Peyer's patch (tissue), 4 donors: ENCODE results near the gene ARHGEF19.
A peak's percentile ranks its signal among the peaks of the same experiment; 100 is the strongest.

ENCODE experiments used
- POLR2A ChIP-seq, 2 donors: fragments of 450-650 bp; IDR thresholded peaks; one replicate each; pipeline ENCODE4 v1.5.1; 2017; ENCODE audit warnings: antibody characterized with exemption in 2 of 2, mild to moderate bottlenecking in 2 of 2, moderate library complexity in 2 of 2
- TF ChIP-seq, protein P1 (sequence below), 6 experiments: fragments of 450-650 bp in 4 of 6; fragments of 200-600 bp in 2 of 6; sonication (generic) in 1 of 6; IDR thresholded peaks; one replicate each; pipeline ENCODE4 v1.5.1; 2017 to 2019; ENCODE audit warnings: antibody characterized with exemption in 6 of 6, mild to moderate bottlenecking in 3 of 6, moderate library complexity in 1 of 6

DNA sequence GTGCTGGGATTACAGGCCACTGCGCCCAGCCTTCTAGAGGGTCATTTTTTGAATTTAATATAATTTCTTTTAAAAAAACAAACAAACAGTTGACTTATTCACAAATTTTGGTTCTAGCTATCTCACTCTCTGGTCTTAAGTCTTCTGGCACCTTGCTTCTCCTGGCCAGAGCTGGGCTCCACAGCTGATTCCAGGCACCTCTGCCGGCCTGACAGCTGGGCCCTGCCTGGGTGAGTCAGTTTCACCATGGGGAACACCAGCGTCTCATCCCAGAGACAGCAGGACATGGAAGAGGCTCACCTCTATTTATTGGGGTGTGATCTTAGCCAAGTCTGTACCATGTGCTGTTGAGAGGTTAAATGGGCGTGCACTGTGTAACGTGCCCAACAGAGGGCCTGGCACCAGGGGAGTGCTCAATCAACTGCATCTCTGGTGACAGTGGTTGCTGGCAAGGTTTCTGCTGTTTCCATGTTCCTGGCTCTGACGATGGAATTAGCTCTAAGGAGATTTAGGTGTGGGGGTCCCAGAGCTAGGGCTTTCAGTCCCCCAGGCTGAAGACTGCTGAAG is 23.6 kb upstream of the ARHGEF19 start:
- TF ChIP-seq, protein P1, sequence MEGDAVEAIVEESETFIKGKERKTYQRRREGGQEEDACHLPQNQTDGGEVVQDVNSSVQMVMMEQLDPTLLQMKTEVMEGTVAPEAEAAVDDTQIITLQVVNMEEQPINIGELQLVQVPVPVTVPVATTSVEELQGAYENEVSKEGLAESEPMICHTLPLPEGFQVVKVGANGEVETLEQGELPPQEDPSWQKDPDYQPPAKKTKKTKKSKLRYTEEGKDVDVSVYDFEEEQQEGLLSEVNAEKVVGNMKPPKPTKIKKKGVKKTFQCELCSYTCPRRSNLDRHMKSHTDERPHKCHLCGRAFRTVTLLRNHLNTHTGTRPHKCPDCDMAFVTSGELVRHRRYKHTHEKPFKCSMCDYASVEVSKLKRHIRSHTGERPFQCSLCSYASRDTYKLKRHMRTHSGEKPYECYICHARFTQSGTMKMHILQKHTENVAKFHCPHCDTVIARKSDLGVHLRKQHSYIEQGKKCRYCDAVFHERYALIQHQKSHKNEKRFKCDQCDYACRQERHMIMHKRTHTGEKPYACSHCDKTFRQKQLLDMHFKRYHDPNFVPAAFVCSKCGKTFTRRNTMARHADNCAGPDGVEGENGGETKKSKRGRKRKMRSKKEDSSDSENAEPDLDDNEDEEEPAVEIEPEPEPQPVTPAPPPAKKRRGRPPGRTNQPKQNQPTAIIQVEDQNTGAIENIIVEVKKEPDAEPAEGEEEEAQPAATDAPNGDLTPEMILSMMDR (IDR thresholded peaks at IDR 0.05), result peak; percentile 2 to 54 (median 42)
- peak in 1 of 2 donors; percentile 9 for TF ChIP-seq POLR2A (IDR thresholded peaks at IDR 0.05)
